IMR-90 (cell line): ENCODE measurements around the gene AGAP1.

ENCODE experiments used
- CTCF ChIP-seq: conservative IDR thresholded peaks from 2 replicates; pipeline ENCODE4 v1.5.1; 2012; ENCODE audit warnings: mild to moderate bottlenecking, low read depth, low read length, improper control_type of control experiment
- ELK1 ChIP-seq: fragments of 150-350 bp; IDR thresholded peaks from 2 replicates; pipeline ENCODE4 v1.6.1; 2016; ENCODE audit warnings: low read depth, mild to moderate bottlenecking, low read length, moderate library complexity, borderline replicate concordance
- FOS ChIP-seq: fragments of 150-350 bp; IDR thresholded peaks from 2 replicates; pipeline ENCODE4 v1.6.1; 2016; ENCODE audit warnings: low read depth, low read length
- POLR2A ChIP-seq: IDR thresholded peaks from 2 replicates; pipeline ENCODE4 v1.6.1; 2012; ENCODE audit warnings: mild to moderate bottlenecking, low read depth, low read length
- SMC3 ChIP-seq: fragments of 150-350 bp; IDR thresholded peaks from 2 replicates; pipeline ENCODE4 v1.6.1; 2016; ENCODE audit warnings: low read depth, mild to moderate bottlenecking, antibody characterized with exemption, low read length, moderate library complexity

GRCh38 chr2:236078297-236079255 is 584.7 kb downstream of the AGAP1 start:
- no peak for TF ChIP-seq CTCF
- TF ChIP-seq SMC3: no peak
- TF ChIP-seq ELK1: no peak
- no peak for TF ChIP-seq POLR2A
- TF ChIP-seq FOS: 0 out of 2 replicates have a peak, but pooled peaks have one; percentile 14
